K562 (cell line): ENCODE results near the gene DDX51. TPM values are rescaled to one million over a fixed set of nuclear protein-coding genes. Genes with fewer than 3 reads are reported as not detected.

Source experiments
- ATAC-seq: fragments of 200-7000 bp; cut with Tn5 transposase; 3 replicates; pipeline ENCODE4 v1.9.1; 2020; ENCODE audit warnings: moderate library complexity
- BruUV-seq: library from RNA; stranded (reverse); fragments of 400-500 nt; replicated peaks from 2 replicates; lab custom pipeline; 2021; lab: Mats Ljungman, UMichigan
- CTCF ChIA-PET: fragments of 300-600 bp; formaldehyde crosslinking; extraction: SDS; loops from one replicate; lab custom pipeline; 2021; ENCODE audit warnings: low intra/inter-chr PET ratio; lab: Yijun Ruan, JAX
- POLR2A ChIA-PET: fragments of 300-600, 350-650 bp; sonication (Branson Sonifier 250); formaldehyde crosslinking; extraction: SDS; loops from one replicate; lab custom pipeline; 2021; ENCODE audit warnings: antibody characterized with exemption, inconsistent platforms; lab: Yijun Ruan, JAX
- DNase-seq, 4 experiments: peaks; one replicate each; pipeline versions ENCODE4 v3.0.0 to v3.0.0-alpha.2; 2011 to 2018; ENCODE audit warnings: low spot score in 3 of 4, mixed read lengths in 3 of 4; ENCODE audit errors: extremely low read depth in 1 of 4
- FAIRE-seq: peaks from 2 replicates; lab custom pipeline; 2011; peaks lifted over from hg19 to GRCh38; lab: Jason Lieb, UNC
- H2AFZ ChIP-seq: 2 replicates; pipeline ENCODE4 v1.6.0; 2011; ENCODE audit warnings: low read depth, low read length, control low read depth, inconsistent platforms
- H3K27ac ChIP-seq: fragments of 200-600 bp; 3 replicates; pipeline ENCODE4 v1.8.0; 2011; ENCODE audit warnings: low read depth, mild to moderate bottlenecking, control low read depth, inconsistent platforms, low read length, moderate library complexity, mixed read lengths; ENCODE audit errors: extremely low read depth
- H3K27me3 ChIP-seq, 2 experiments: fragments of 300-600 bp in 1 of 2; 2 replicates in 1 of 2; 3 replicates in 1 of 2; pipeline versions ENCODE4 v1.6.0 to v1.8.0; 2011; ENCODE audit warnings: inconsistent platforms in 2 of 2, low read length in 2 of 2, mild to moderate bottlenecking in 1 of 2, mixed read lengths in 1 of 2, moderate library complexity in 1 of 2; ENCODE audit not compliant: control insufficient read depth in 2 of 2, insufficient read depth in 2 of 2
- H3K36me3 ChIP-seq: fragments of 300-600 bp; 3 replicates; pipeline ENCODE4 v1.8.0; 2011; ENCODE audit warnings: mild to moderate bottlenecking, low read length, inconsistent platforms; ENCODE audit not compliant: control insufficient read depth, insufficient read depth
- H3K4me1 ChIP-seq, 2 experiments: fragments of 200-600 bp in 1 of 2; replicated peaks in 1 of 2; 2 replicates in 1 of 2; 3 replicates in 1 of 2; pipeline versions ENCODE4 v1.5.1 to v1.8.0; 2011; ENCODE audit warnings: inconsistent platforms in 2 of 2, low read length in 2 of 2, mild to moderate bottlenecking in 1 of 2, mixed read lengths in 1 of 2, moderate library complexity in 1 of 2; ENCODE audit not compliant: control insufficient read depth in 2 of 2, insufficient read depth in 2 of 2
- H3K4me2 ChIP-seq: 2 replicates; pipeline ENCODE4 v1.6.1; 2011; ENCODE audit warnings: low read length, control low read depth, inconsistent platforms, mixed read lengths; ENCODE audit not compliant: insufficient read depth
- H3K4me3 ChIP-seq: fragments of 200-600 bp; sonication (generic), shearing (Covaris generic); 2 replicates; pipeline ENCODE4 v1.5.1; 2016; ENCODE audit warnings: control low read depth, inconsistent platforms
- H3K79me2 ChIP-seq: fragments of 200-600 bp; 3 replicates; pipeline ENCODE4 v1.8.0; 2011; ENCODE audit warnings: low read length, inconsistent platforms; ENCODE audit not compliant: control insufficient read depth, insufficient read depth
- H3K9ac ChIP-seq, 2 experiments: 2 replicates each; pipeline versions ENCODE4 v1.6.0 to v1.6.1; 2011; ENCODE audit warnings: low read depth in 2 of 2, low read length in 2 of 2, control low read depth in 1 of 2, inconsistent platforms in 1 of 2, mild to moderate bottlenecking in 1 of 2, mixed read lengths in 1 of 2; ENCODE audit not compliant: insufficient read depth in 1 of 2
- H3K9me1 ChIP-seq: one replicate; pipeline ENCODE4 v1.6.0; 2011; ENCODE audit warnings: inconsistent platforms, mild to moderate bottlenecking, low read length, moderate library complexity; ENCODE audit not compliant: control insufficient read depth, insufficient read depth
- H3K9me3 ChIP-seq: replicated peaks from 2 replicates; pipeline ENCODE4 v1.5.1; 2011; ENCODE audit warnings: low read depth, low read length, inconsistent platforms; ENCODE audit not compliant: control insufficient read depth, insufficient read depth
- H4K20me1 ChIP-seq: replicated peaks from 2 replicates; pipeline ENCODE4 v1.6.1; 2011; ENCODE audit warnings: low read length, inconsistent platforms, mixed read lengths; ENCODE audit not compliant: control insufficient read depth, insufficient read depth
- POLR2G ChIP-seq: fragments of 200-400 bp; formaldehyde crosslinking; IDR thresholded peaks from 2 replicates; pipeline ENCODE4 v1.6.1; 2017; ENCODE audit warnings: low read depth, mild to moderate bottlenecking, antibody characterized with exemption, low read length, moderate library complexity
- RBFOX2 ChIP-seq: fragments of 200-400 bp; formaldehyde crosslinking; IDR thresholded peaks from 2 replicates; pipeline ENCODE4 v1.6.1; 2017; ENCODE audit warnings: low read depth, mild to moderate bottlenecking, low read length, moderate library complexity
- TFAM ChIP-seq: fragments of 250-450 bp; sonication (Bioruptor Pico); conservative IDR thresholded peaks from 2 replicates; pipeline ENCODE4 v1.5.0; 2021; ENCODE audit warnings: mild to moderate bottlenecking, moderate library complexity
- ZNF354B ChIP-seq: fragments of 250-450 bp; sonication (Bioruptor Pico); IDR thresholded peaks from 2 replicates; pipeline ENCODE4 v1.4.0; 2020
- ZNF561 ChIP-seq: fragments of 450-650 bp; formaldehyde crosslinking; conservative IDR thresholded peaks from 2 replicates; pipeline ENCODE4 v1.4.0; 2020; ENCODE audit warnings: mild to moderate bottlenecking, moderate library complexity
- WGBS: fragments of 100-300 bp; shearing (Covaris generic); methylation state at CpG from one replicate; pipeline ENCODE4 v1.1.6; 2016; ENCODE audit warnings: low coverage, mixed read lengths; ENCODE audit not compliant: insufficient coverage; ENCODE audit errors: missing lambda C conversion rate; 5-methylcytosine and 5-hydroxymethylcytosine counted together
- in situ Hi-C: fragments of 300-500 bp; cut with MboI; formaldehyde crosslinking; loops from 4 replicates; pipeline ENCODE4 v1.15.0; 2018; ENCODE audit warnings: inconsistent platforms, mixed read lengths
- intact Hi-C: fragments of 100-400 bp; cut with micrococcal nuclease; formaldehyde crosslinking; loops from 2 replicates; pipeline ENCODE4 v1.14.2; 2022
- polyA plus RNA-seq, 8 experiments: library from polyadenylated mRNA; depleted of rRNA in 4 of 8; stranded (reverse) in 5 of 8; unstranded in 3 of 8; fragments of >200 nt; fragmentation: Nextera tagmentation in 2 of 8; fragmentation: Illumina TruSeq in 1 of 8; extraction: Ambion mirVana in 2 of 8; extraction: Trizol in 1 of 8; gene quantifications; 2 replicates each; pipeline versions ENCODE4 v1.2.1 to v1.2.3, GENCODE V29; 2011 to 2014; ENCODE audit warnings: inconsistent platforms in 1 of 8, missing spikeins in 1 of 8
- total RNA-seq, 7 experiments: library from RNA; depleted of rRNA in 6 of 7; stranded (reverse); fragments of >200 nt in 6 of 7; fragmentation: Illumina TruSeq in 2 of 7; extraction: Trizol in 2 of 7; gene quantifications; 2 replicates each; pipeline versions ENCODE4 v1.2.1 to v1.2.3, GENCODE V29; 2011 to 2021; ENCODE audit warnings: low replicate concordance in 1 of 7

Gene DDX51
- total and polyA plus RNA-seq, 9 of the 15 experiments (the other 6 are each of a cell fraction or from before 2014, with no cell fraction given) = 1.1 to 35.9 (median 12.4) TPM

DNA sequence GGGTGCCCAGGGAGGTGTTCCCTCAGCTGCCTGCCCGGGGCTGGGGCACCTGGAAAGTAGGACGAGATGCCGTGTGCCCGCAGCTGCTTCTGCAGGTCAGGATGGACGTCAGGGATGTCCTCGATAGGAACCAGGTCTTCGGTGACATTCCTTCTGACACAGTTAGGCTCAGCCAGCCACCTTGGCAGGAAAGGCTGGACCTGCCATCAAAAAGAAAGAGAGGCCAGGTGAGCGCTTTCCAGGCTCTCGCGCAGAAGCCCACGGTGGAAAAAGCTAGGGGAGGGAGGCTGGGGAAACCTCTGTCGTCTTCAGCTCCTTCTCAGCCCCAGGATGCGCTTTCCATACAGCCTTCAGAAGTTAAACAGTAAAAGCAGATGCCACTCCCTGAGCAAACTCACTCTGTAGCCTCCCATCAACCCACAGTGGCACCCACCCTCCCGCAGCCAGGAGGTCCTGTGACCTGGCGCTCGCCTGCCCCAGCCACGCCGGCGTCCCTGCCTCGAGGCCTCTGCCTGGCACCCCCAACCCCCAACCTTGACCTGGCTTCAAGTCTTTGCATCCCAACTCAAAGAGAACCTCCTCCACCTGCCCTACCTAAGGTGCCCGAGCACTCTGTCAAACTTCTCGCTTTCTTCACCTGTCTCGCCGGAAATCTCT is 1.3 kb downstream of the DDX51 start:
- H3K79me2 ChIP-seq = peaks cover 58% of the 10 kb centered on the region
- peaks cover 11 to 49% of the 10 kb centered on the region in 2 experiments; a peak in 4 of 5 replicates for H3K4me1 ChIP-seq
- no peak overlapping the region for H2AFZ ChIP-seq
- H3K9ac ChIP-seq = peak overlapping the region; percentile 78 to 98
- H3K4me2 ChIP-seq = peak overlapping the region; percentile 91
- TF ChIP-seq ZNF561 (CRISPR knock-in tag) = no peak
- 0 out of 2 replicates have a peak, but pooled peaks have one; percentile 5 for TF ChIP-seq RBFOX2
- peak overlapping the region; percentile 99 for H3K4me3 ChIP-seq
- H3K27me3 ChIP-seq = no peaks in the 10 kb centered on the region
- DNase-seq (no peak), ATAC-seq (no peak), FAIRE-seq (no peak)
- no peak overlapping the region for H3K27ac ChIP-seq
- H3K9me3 ChIP-seq = no peaks in the 10 kb centered on the region
- peaks cover 69% of the 10 kb centered on the region; the same call in 2 of the 3 replicates for H3K36me3 ChIP-seq
- POLR2A ChIA-PET = interaction anchor here (1.6 kb wide), 1 partner anchor 36 kb away, joined by 3 read pairs; no protein-coding TSS in a partner anchor
- intact Hi-C loops (no loop called here), in situ Hi-C loops (no loop called here)
- H4K20me1 ChIP-seq = no peaks in the 10 kb centered on the region
- BruUV-seq = no TSS peak
- whole genome bisulfite sequencing = 67% methylated on average over 18 of the region's 24 CpGs
- CTCF ChIA-PET = no interaction called here
- H3K9me1 ChIP-seq = peaks cover 4% of the 10 kb centered on the region

DNA sequence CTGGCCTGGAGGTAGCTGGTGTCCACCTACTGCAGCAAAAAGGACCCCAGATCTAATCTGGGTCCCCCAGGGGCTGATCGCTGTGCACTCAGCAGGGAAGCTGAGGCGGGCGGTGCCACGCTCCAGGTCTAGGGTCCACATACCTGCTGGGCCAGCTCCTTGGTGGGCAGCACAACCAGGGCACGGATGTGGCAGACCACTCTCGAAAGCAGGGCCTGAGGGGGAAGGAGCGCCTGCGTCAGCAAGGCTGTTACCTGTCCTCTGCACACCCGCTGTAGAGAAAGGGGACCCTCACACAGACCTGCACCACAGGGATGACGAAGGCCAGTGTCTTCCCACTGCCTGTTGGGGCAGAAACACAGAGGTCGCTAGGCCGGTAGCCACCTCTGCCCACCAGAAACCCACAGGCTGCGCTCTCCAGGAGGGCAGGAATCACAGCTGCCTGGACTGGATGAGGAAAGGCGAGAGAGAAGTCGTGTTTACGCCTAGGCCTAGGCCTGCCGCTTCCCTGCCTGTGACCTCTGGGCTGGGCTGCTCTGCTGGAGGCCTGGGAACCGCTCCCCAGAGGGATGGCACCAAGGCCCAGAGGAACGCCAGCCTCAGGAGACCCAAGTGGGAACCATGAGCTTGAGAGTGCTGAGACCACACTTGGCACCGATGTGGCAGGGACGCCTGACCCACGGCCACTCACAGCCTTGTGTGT is 2.0 kb downstream of the DDX51 start:
- intact Hi-C loops (no loop called here), in situ Hi-C loops (no loop called here)
- H3K4me2 ChIP-seq = no peak overlapping the region
- no peak for FAIRE-seq
- no peak overlapping the region for H2AFZ ChIP-seq
- H3K36me3 ChIP-seq = peaks cover 62% of the 10 kb centered on the region; the same call in 2 of the 3 replicates
- TF ChIP-seq RBFOX2 (peak; percentile 64; the same call in 1 of the 2 replicates), POLR2G (peak; percentile 62), ZNF354B (CRISPR knock-in tag) (no peak), TFAM (no peak)
- H3K4me3 ChIP-seq = peak overlapping the region; percentile 99; the same call in 1 of the 2 replicates
- ChIA-PET POLR2A (interaction anchor here (0.6 to 1.6 kb wide), 3 partner anchors 18 to 35 kb away, joined by 3 to 4 read pairs (median 3); no protein-coding TSS in a partner anchor), CTCF (no interaction called here)
- H3K9ac ChIP-seq = peak overlapping the region in 1 of 2 experiments; percentile 98; a peak in 2 of 4 replicates
- H4K20me1 ChIP-seq = no peaks in the 10 kb centered on the region
- DNase-seq = no peak
- peaks cover 53% of the 10 kb centered on the region for H3K79me2 ChIP-seq
- H3K27ac ChIP-seq = no peak overlapping the region
- H3K27me3 ChIP-seq = no peaks in the 10 kb centered on the region
- H3K4me1 ChIP-seq = peaks cover 11 to 42% of the 10 kb centered on the region in 2 experiments; a peak in 4 of 5 replicates
- H3K9me3 ChIP-seq = no peaks in the 10 kb centered on the region
- no peak for ATAC-seq
- no TSS peak for BruUV-seq
- H3K9me1 ChIP-seq = peaks cover 4% of the 10 kb centered on the region
- WGBS = 94% methylated on average over 21 of the region's 22 CpGs
